GM19463 (cell line): ENCODE results near the gene HDAC4.

Experiments used
- ATAC-seq: cut with Tn5 transposase; IDR thresholded peaks from one replicate; pipeline ENCODE4 v1.9.1; 2021; ENCODE audit warnings: mild to moderate bottlenecking, moderate library complexity; ENCODE audit not compliant: unreplicated experiment

Gene HDAC4

DNA sequence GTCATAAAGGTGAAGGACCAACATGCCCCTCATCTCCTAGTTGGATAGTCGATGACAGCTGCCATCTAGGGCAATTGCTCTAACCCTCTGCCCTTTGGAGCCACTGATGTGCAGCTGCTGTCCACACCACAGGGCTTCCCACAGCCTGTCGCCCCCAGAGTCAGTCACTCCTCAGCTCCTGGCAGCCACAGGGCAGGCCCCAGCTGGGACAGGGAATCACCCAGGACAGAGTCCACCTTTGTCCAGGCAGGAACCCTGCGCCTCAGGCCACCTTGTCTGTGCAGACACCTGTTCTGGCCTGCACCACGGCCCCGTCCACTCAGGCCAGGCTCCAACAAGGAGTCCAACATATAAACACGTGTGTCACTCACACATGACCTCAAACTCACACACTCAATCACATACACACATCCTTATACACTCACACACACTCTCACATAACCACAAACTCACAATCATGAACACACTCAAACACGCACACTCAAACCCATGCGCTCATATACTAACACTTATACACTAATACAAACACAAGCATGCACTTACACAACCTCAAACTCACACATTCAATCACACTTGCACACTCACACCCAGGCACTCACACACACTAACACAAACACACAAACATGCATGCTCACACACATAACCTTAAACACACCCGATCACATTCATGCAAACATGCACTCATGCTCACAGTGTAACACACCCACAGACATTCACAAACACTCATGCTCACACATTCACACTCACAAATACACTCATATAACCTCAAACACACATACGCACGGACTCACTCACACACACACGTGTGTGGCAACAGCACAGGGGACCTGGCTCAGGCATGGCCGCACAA lies 29.7 kb downstream of the HDAC4 start:
- ATAC-seq = no peak

DNA sequence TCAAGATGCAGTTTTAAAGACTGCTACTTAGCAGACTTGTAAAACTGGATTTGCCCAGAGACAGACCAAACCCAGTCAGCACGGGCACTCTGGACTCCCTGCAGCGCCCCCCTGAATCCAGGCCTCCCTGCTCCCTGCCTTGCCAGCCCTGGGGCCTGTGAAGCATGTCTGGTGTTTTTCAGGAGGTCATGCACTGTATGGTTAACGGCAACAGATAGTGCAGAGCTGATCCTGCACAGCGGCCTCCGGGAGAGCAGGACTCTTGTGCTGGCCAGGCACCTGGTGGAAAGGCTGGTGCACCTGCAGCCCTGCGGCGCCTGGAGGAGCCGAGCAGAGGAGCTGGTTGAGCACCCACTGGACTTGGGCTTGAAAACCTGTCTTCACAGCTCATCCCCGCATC lies 30.4 kb downstream of the HDAC4 start:
- no peak for ATAC-seq

DNA sequence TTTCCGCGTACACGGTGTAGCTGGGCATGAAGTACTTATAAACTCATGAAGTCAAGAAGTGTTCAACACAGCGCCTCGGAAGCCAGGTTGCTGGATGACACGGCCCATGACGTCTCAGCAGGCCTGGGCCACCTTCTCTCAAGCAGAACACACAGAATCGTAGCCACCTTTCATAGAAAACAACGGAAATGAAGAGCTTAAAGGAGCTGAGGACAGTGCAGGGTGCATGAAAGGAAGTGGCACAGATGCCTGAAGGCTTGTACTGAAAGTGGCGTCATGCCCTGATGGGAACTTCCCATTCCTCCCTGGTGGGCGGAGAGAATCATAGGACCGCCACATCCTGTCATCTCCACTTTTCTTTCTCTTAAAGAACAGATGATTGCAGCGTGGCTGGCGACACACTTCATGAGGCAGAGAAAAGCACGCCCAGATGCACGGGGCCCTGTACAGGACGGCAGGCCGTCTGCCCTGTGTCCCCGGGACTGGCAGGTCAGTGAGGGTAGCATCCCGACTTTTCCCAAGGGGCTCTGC lies 31.1 kb downstream of the HDAC4 start:
- peak; percentile 90 for ATAC-seq

DNA sequence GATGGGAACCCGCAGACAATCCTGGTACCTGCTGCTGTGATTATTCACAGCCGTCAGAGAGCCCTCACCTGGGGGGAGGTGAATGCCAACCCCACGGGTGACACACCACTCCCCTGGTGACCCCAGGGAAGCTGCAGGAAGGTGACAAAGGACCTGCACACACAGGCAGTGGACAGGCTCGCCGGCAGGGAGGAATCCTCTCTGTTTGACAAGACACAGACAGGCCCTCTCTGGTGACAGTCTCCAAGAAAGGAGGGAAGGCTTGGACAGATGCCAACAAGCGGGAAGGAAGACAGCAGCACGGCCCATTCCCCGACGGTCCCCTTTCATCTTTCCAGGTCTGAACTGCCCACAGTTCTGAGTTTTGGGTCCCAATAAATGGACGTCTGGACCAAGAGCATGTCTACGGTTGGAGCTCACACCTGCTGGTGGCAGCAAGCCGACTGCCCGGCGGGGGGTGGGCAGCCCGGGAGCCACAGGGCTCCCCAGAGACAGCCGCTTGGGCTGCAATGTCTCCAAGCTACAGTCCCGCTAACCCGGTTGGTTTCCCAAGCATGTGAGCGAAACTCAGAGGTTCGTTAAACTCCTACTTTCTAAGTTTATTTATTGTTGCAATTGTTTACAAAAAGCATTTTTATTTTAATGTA lies 31.8 kb downstream of the HDAC4 start:
- ATAC-seq = no peak

DNA sequence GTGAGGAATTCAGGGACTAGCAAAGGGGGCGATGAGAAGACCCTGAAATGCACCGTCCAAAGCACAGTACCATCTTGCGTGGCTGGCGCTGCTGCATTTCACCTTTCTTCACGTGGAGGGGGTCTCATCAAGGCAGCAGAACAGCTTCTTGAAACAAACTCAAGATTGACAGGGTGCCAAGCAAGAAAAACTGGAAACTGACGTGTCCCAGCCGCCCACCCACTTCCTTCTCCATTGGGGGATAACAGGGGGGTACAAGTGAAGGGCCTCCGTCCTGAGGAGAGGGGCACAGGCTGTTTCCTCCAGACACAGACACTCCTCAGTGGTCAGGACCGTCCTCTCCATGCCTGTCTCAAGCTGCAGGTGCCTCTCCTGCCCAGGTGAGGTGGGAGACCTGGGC lies 32.5 kb downstream of the HDAC4 start:
- ATAC-seq = no peak

DNA sequence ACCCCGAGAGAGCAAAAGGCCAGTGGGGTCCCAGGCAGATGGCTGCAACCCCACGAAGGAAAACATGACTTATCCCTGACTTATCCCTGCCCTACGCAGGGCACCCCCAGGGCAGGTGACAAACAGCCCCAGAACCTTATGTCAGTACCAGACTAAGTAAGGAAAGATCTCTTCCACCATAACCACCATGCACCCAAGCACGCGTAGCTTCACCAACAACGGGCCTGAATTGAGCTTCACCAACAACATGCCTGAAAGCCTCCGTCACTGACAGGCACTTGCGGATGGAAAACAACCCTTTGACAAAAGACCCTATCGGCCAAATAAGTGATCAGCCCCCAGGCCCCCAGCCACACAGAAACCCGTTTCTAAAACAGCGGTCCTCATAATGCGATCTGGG lies 34.1 kb downstream of the HDAC4 start:
- ATAC-seq = no peak

DNA sequence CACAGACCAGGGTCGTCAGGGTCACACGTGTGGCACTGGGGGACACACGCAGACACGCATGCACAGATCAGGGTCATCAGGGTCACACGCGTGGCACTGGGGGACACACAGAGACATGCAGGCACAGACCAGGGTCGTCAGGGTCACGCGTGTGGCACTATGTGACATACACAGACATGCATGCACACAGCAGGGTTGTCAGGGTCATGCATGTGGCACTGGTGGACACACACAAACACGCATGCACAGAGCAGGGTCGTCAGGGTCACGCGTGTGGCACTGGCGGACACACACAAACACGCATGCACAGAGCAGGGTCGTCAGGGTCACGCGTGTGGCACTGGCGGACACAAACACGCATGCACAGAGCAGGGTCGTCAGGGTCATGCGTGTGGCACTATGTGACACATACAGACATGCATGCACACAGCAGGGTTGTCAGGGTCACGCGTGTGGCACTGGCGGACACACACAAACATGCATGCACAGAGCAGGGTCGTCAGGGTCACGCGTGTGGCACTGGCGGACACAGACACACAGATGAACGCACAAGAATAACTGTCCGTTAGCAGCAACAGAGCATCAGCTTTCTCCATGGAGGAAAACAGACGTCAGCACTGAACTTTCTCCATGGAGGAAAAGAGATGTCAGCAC lies 34.9 kb downstream of the HDAC4 start:
- no peak for ATAC-seq

DNA sequence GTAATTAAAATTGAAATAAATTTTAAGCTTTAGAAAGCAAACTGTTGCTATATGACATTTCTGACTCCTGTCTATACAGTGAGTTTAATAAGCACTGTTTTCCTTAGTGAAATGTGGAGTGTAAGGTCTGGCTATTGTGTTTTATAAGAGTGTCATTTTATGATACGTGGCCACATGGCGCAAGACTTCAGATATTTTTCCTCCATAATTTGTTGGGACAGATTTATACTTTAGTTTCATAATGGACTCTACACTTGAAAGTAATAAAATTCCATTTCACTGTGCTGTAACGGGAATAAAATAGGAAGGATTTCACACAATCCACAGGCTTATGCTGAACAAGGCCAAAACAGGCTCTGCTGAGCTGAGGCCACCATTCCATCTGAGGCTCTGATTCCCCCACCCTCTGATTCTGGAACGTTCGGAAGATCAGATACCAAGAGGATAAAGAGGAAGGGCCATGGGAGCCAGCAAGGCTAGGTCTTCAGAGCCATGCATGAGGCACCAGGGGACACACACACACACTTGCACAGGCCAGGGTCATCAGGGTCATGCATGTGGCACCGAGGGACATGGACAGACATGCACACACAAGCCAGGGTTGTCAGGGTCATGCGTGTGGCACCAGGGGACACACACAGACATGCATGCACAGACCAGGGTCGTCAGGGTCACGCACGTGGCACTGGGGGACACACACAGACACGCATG lies 35.6 kb downstream of the HDAC4 start:
- no peak for ATAC-seq

DNA sequence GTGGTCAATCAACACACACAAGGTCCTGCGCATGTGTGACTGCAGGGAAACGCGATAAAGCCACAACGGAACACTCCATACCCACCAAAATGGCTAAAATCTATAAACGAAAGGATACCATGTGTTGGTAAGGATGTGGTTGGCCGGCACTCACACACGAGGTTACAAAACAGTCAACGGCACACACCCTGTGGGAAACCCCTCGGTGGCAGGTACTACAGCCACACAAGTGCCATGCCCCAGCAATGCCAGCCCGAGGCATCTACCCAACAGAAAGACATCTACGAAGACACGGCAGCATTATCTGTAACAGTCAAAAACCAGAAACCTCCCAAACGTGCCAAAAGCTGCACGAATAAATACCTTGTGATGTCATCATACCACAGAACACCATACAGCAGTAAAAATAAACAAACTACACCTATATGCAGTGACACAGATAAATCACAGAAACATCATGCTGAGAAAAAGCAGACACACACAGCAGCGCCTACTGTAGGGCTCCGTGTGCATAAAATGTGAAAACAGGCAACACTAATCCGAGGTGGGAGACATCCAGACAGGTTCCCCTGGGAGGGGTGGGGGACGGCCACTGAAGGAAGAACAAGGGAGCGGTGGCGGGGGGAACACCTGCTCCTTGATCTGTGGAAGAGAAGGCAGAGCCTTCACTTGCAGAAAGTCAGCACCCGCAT lies 36.7 kb downstream of the HDAC4 start:
- no peak for ATAC-seq

DNA sequence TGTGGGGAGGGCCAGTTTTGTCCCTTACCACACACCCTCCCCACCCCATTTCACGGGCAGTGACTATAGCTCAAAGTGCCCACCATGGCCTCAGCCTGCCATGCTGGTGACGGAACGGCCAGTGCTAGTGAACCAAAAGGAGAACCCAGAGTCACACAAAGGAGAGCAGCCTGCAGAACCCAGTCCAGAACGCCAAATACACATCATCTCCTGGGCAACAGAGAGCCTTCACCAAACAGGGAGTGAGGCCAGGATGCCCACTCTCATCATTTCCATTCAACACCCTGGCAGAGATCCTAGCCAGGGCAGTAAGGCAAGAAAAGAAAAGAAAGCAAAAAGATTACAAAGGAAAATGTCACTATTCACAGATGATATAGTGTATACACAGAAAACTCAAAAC lies 38.3 kb downstream of the HDAC4 start:
- no peak for ATAC-seq

DNA sequence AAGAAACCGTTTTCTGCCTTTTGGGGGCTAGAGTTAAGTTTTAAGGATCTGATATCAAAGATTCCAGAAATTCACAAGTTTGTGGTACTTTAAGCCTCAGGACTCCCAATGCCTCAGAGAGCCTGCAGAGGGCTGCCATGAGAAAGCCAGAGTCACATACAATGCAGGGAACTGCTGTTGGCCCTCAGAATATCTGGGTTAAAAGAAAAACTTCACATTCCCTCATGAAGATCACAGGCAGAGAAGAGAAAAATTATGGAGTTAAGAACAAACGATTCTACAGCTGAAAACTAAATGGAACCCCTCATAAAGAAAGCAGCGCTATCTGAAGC lies 39.5 kb downstream of the HDAC4 start:
- ATAC-seq = no peak

DNA sequence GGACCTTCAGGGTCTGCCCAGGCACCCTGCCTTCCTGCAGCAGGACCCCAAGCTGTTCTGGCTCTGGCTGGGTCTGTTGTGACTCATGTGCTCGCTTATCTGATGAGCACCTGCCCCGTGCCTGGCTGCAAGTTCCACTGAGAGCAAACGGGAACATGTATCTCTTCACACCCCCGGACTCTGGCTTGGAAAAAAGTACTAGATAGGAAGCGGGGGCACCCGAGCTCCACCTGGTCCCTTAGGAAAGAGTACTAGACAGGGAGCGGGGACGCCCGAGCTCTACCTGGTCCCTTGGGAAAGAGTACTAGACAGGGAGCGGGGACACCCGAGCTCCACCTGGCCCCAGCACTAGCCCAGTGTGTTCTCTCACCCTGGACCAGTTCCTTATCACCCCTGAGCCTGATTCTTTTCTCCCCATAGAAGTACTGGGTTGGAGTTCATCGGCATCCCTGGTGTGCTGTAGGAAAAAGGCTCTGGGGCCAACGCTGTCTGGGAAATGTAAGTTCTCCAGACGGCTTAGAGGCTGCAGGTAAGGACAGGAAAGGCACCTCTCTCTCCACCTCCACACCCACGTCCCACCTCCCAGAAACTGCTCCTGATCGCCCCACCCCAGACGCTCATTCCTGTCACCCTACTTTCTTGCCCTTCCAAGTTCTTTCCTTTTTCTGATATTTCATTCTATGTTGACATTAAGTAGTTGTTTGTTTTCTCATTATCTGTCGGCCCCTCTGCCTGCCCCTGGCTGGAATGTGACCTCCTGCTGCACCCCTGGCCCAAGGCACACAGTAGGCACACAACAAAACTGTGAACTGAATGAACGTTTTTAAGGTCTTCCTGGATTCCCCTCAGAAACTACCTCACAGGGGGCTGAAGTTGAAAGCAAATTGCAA lies 40.2 kb downstream of the HDAC4 start:
- no peak for ATAC-seq

DNA sequence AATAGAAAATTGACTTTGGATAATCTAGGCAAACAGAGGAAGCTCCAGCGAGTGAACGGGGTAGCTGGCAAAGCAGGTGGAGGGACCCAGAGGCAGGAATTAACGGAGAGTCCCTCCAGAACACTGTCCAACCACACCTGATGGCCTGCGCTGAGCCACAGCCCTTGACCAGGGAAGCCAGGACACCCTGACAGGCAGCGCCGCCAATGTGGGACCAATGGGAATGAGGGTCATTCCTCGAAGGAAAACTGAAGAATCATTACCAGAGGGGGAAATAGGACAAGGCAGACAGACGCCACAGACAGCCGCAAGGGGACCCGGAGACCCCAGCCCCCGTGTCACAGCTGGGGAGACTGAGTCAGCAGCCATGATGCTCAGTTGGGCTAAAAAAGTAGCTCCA lies 40.8 kb downstream of the HDAC4 start:
- no peak for ATAC-seq

DNA sequence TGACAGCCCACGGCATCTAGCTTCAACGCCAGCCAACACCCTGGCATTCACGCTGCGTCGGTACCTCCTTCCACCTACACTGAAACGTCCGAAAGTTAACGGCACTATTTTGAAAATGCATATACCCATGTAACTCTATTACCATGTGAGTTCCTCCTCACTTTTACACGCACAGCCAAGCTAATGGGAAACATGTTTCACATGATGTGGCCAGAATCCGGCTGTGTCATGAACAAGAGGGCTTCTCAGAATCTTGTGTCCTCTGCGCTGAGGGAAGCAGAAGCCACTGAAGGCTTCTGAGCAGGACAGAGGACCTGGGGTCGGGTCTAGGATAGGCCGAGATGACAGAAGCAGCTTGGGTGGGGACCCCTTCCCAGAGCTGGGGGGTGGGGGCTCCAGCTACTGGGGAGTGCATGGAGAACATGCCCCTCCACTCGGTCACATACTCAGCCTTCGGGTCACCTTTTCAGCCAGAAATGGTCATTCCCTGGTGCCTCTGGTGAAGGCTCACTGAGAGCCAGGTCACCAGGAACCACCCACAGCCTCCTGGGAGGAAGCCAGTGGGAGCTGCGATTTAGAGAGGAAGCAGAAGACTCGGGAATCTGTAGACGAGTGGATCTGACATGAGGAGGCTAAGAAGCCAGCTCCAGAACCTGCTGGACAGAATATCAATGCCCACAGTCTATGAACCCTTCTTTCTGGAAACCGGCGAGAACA lies 41.5 kb downstream of the HDAC4 start:
- no peak for ATAC-seq

DNA sequence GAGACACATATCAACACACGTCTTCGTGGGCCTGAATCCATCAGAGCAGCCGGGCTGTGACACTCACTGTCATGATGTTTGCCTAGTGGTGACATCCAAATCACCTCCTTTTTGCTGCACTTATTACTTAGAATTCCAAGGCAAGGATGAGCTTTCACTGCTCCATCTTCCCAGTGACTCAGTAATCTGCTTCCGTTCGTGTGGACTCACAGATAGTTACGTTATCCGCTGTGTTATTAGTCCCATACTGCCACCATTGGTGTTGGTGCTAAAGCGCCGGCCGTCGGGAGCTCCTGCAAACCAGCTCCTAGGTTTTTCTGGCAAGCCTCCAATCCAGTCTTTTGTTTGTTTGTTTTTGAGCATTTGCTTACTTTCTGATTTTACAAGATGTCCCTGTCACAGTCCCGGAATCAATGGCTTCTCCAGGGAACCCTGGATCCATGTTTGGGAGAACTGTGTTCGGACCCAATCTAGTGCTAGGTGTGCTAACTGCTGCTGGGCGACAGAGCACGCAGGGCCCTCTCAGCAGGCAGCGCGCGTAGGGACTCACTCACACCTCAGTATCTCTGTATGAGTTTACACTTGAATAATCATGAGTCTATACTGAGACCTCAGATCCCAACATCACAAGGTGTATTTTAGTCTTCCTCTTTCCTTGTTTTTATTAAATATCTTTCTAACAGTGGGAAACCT lies 42.6 kb downstream of the HDAC4 start:
- ATAC-seq = no peak

DNA sequence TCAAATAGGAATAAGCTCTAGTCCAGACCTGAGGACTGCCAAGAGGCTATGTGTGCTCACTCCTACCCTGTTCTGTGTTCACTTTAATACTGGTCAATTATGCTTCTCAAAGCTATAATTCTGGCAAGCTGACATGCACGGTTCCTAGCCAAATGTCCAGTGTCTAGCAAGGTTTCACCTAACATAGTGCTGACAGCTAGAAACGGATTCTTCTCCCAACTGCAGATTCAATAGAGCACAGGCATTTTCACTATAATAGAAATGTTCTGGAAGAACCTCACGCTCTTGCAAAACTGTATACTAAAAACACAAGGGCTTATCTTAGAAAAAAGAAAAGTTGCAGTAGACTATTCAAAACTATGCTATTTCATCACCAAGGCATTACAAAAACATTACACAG lies 45.1 kb downstream of the HDAC4 start:
- ATAC-seq = no peak

DNA sequence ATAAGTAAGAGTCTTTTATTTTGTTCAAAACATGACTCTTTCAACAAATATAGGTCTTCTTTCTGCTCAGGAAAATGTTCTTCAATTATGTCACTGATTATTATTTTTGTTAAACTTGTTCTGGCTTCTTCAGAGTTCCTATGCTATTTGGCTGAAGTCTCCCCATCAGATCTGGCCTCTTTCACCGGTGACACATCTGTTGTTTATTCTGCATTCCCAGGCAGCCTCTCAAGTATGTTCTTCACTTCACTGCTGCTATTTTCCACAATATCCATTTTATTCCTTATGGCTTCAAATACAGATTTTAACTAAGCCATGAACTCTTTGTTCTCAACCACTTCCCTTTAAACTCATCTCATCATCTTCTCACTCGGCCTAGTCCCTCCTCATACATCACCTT lies 45.7 kb downstream of the HDAC4 start:
- ATAC-seq = no peak

DNA sequence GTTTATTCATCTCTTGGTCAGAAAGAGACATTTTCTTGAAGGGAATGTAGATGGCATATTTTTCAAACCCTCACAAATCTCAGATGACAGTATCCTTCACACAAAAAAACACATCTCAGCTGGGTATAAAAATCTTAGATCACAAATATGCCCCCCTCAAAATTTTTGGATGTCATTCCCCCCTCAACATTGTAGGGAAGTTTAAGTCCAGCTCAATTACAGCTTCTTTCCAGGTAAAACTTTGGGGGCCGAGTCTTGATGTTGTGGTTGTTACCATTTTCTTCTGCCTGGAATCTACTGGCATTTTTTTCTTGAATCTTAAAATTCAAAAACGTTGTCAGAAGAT lies 46.1 kb downstream of the HDAC4 start:
- no peak for ATAC-seq
